ENCODE results near the gene ODAD4.
"Not testable (repeated sequence)": the region's sequence is repeated elsewhere in the genome, so short reads cannot be mapped to it uniquely, and the experiment has no call there.

The ODAD4 gene

DNA sequence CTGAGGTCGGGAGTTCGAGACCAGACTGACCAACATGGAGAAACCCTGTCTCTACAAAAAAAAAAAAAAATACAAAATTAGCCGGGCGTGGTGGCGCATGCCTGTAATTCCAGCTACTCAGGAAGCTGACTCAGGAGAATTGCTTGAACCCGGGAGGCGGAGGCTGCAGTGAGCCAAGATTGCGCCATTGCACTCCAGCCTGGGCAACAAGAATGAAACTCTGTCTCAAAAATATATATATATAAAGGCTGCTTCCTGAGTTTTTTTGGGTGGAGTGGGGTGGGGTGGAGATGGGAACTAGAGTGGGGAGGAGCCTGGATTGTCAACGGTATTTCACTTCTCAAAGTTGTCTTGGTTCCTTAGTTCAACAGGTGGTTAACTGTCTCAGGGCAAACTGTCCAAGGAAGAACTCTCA, 79.9 kb downstream of the ODAD4 start:
- DNase-seq, result not testable (repeated sequence)

DNA sequence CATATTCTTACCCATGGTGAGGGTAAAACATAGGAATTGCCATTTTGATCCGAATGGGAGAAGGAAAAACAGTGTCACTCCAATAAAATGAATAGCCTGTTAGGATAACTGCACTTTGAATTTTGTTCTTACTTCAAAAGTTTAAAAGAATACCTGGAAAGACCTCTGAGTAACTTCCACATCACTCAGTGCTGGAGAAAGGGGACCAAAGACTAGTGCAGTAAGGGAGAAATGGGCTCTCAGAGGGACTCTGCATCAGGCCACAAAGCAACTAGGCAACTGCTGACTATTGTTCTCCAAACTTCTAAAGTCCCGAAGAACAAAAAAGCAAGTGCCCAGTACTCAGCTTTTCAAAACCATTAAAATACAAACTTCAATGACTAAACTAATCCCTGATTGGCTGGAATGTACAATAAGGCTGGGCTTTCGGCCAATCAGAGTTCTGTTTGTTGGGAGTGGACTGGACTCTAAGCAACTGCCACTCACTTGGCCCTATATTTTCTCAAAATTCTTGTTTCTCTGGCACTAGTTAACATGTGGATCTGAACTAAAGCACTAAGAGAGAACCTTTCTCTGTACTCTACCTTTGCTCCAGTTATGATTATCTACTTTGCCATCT, 80.6 kb downstream of the ODAD4 start:
- DNase-seq, result no peak

GRCh38 chr17:42012363-42012762, 81.9 kb downstream of the ODAD4 start:
- not testable (repeated sequence) for DNase-seq

DNA sequence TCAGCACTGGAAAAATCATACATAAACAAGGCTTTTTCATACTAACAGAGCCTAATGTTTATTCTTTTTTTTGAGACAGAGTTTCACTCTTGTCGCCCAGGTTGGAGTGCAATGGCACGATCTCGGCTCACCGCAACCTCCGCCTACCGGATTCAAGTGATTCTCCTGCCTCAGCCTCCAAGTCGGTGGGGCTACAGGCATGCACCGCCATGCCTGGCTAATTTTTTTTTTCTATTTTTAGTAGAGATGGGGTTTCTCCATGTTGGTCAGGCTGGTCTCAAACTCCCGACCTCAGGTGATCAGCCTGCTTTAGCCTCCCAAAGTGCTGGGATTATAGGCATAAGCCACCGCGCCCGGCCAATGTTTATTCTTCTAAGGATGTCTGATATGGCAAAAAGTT, 83.3 kb downstream of the ODAD4 start:
- not testable (repeated sequence) for DNase-seq

Data from activated T-cell treated with anti-CD3 and anti-CD28 coated beads, Interleukin-2, amount 50 U/mL, for 48 hours (primary cell).